K562 (cell line): Measurements from ENCODE around the gene LRRC14B. TPM values are rescaled to one million over a fixed set of nuclear protein-coding genes. Genes with fewer than 3 reads are reported as not detected.

Source experiments
- CCAR2 ChIP-seq: fragments of 200-400 bp; formaldehyde crosslinking; IDR thresholded peaks from 2 replicates; pipeline ENCODE4 v1.6.1; 2017; ENCODE audit warnings: mild to moderate bottlenecking, low read depth, low read length
- CHD1 ChIP-seq: fragments of 200-600 bp; sonication (generic); IDR thresholded peaks from one replicate; pipeline ENCODE4 v1.6.1; 2012; ENCODE audit warnings: mild to moderate bottlenecking, moderate library complexity, low read length, inconsistent platforms
- CHD2 ChIP-seq: IDR thresholded peaks from 2 replicates; pipeline ENCODE4 v1.6.1; 2011; ENCODE audit warnings: low read depth, low read length
- HMG20A ChIP-seq: fragments of 450-650 bp; formaldehyde crosslinking; conservative IDR thresholded peaks from 2 replicates; pipeline ENCODE4 v1.4.0; 2020; ENCODE audit warnings: mild to moderate bottlenecking, mixed read lengths
- MTA1 ChIP-seq: fragments of 450-650 bp; IDR thresholded peaks from 2 replicates; pipeline ENCODE4 v1.6.1; 2017; ENCODE audit warnings: borderline replicate concordance
- RBM25 ChIP-seq: fragments of 200-400 bp; formaldehyde crosslinking; IDR thresholded peaks from 2 replicates; pipeline ENCODE4 v1.6.1; 2018; ENCODE audit warnings: low read length, low read depth, moderate library complexity; ENCODE audit not compliant: severe bottlenecking
- SUPT5H ChIP-seq: fragments of 450-650 bp; IDR thresholded peaks from 2 replicates; pipeline ENCODE4 v1.6.1; 2016
- TEAD4 ChIP-seq, 2 experiments: sonication (generic) in 1 of 2; formaldehyde crosslinking in 1 of 2; IDR thresholded peaks; 2 replicates each; pipeline versions ENCODE4 v1.6.1 to v1.8.0; 2012 to 2022; ENCODE audit warnings: borderline replicate concordance in 1 of 2, inconsistent platforms in 1 of 2, low read length in 1 of 2, mild to moderate bottlenecking in 1 of 2, missing genetic modification reagents in 1 of 2
- YY1 ChIP-seq, 3 experiments: IDR thresholded peaks; 2 replicates each; pipeline ENCODE4 v1.6.1; 2011; ENCODE audit warnings: low read length in 2 of 3, mild to moderate bottlenecking in 2 of 3, moderate library complexity in 2 of 3, borderline replicate concordance in 1 of 3, control low read depth in 1 of 3, low read depth in 1 of 3; ENCODE audit not compliant: insufficient read depth in 3 of 3, insufficient replicate concordance in 2 of 3, control insufficient read depth in 1 of 3, insufficient read length in 1 of 3; ENCODE audit errors: extremely low read depth in 1 of 3
- ZBTB7A ChIP-seq: IDR thresholded peaks from 2 replicates; pipeline ENCODE4 v1.6.1; 2011; ENCODE audit warnings: low read depth, mild to moderate bottlenecking, low read length, moderate library complexity, borderline replicate concordance; ENCODE audit not compliant: control insufficient read depth
- ZNF707 ChIP-seq: fragments of 250-450 bp; sonication (Bioruptor Pico); conservative IDR thresholded peaks from 2 replicates; pipeline ENCODE4 v1.8.0; 2022; ENCODE audit warnings: inconsistent platforms, mild to moderate bottlenecking, moderate library complexity
- polyA plus RNA-seq, 8 experiments: library from polyadenylated mRNA; depleted of rRNA in 4 of 8; stranded (reverse) in 5 of 8; unstranded in 3 of 8; fragments of >200 nt; fragmentation: Nextera tagmentation in 2 of 8; fragmentation: Illumina TruSeq in 1 of 8; extraction: Ambion mirVana in 2 of 8; extraction: Trizol in 1 of 8; gene quantifications; 2 replicates each; pipeline versions ENCODE4 v1.2.1 to v1.2.3, GENCODE V29; 2011 to 2014; ENCODE audit warnings: inconsistent platforms in 1 of 8, missing spikeins in 1 of 8
- total RNA-seq, 7 experiments: library from RNA; depleted of rRNA in 6 of 7; stranded (reverse); fragments of >200 nt in 6 of 7; fragmentation: Illumina TruSeq in 2 of 7; extraction: Trizol in 2 of 7; gene quantifications; 2 replicates each; pipeline versions ENCODE4 v1.2.1 to v1.2.3, GENCODE V29; 2011 to 2021; ENCODE audit warnings: low replicate concordance in 1 of 7
- TF ChIP-seq, protein P1 (sequence below): fragments of 450-650 bp; formaldehyde crosslinking; IDR thresholded peaks from 2 replicates; pipeline ENCODE4 v1.4.0; 2022; ENCODE audit warnings: mild to moderate bottlenecking, moderate library complexity
- TF ChIP-seq, protein P2 (sequence below): fragments of 450-650 bp; IDR thresholded peaks from 2 replicates; pipeline ENCODE4 v1.6.1; 2016; ENCODE audit warnings: borderline replicate concordance
- TF ChIP-seq, protein P3 (sequence below): fragments of 450-650 bp; formaldehyde crosslinking; IDR thresholded peaks from 2 replicates; pipeline ENCODE4 v1.4.0; 2022; ENCODE audit warnings: missing genetic modification characterization

Gene LRRC14B
- total and polyA plus RNA-seq, 9 of the 15 experiments (the other 6 are each of a cell fraction or from before 2014, with no cell fraction given), result not detected

DNA sequence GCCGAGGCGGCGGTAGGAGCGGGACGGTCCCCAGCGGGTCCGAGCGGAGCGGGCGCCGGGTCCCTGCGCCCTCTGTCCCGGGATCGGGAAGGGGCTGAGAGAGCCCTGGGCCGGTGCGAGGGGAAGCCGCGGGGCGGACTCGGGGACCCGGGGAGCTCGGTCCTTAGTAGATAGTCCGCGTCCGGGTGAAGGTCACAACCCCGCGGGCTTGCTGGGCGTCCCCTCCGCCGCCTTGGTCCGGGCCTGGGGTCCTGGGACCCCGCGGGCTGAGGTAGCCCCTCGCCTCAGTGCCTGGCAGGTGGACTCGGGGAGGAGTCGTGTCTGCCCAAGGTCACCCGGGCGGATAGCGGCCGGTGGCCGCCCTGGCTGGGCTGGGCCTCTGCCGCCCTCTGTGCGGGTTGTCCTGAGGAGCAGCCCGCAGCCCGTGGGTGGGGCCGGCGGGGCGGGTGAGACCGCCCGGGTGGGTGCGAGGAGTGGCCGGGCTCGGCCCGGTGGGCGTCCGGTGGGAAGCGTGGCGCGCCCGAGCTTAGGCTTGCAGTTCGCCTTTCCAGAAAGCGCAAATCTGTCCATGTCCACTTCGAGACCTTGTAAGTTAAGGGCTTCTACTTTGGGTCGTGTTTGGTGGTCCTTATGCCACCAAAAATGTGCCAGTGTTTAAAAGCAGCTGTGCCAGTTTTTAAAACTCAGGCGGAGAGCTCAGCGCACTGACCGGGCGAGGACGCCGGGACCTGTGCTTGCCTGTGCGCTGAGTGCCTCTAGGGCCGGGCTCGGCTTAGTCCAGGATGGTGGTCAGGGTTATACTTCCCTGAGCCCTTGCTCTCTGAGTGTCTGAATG, 27.4 kb downstream of the LRRC14B start (continued):
- TF ChIP-seq RBM25, result no peak
- TF ChIP-seq CCAR2, result no peak
- TF ChIP-seq CHD1, result peak; percentile 64
- TF ChIP-seq CHD2, result no peak
- TF ChIP-seq, protein P1, sequence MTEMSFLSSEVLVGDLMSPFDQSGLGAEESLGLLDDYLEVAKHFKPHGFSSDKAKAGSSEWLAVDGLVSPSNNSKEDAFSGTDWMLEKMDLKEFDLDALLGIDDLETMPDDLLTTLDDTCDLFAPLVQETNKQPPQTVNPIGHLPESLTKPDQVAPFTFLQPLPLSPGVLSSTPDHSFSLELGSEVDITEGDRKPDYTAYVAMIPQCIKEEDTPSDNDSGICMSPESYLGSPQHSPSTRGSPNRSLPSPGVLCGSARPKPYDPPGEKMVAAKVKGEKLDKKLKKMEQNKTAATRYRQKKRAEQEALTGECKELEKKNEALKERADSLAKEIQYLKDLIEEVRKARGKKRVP, result no peak
- TF ChIP-seq, protein P2, sequence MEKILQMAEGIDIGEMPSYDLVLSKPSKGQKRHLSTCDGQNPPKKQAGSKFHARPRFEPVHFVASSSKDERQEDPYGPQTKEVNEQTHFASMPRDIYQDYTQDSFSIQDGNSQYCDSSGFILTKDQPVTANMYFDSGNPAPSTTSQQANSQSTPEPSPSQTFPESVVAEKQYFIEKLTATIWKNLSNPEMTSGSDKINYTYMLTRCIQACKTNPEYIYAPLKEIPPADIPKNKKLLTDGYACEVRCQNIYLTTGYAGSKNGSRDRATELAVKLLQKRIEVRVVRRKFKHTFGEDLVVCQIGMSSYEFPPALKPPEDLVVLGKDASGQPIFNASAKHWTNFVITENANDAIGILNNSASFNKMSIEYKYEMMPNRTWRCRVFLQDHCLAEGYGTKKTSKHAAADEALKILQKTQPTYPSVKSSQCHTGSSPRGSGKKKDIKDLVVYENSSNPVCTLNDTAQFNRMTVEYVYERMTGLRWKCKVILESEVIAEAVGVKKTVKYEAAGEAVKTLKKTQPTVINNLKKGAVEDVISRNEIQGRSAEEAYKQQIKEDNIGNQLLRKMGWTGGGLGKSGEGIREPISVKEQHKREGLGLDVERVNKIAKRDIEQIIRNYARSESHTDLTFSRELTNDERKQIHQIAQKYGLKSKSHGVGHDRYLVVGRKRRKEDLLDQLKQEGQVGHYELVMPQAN, result no peak
- no peak for TF ChIP-seq HMG20A
- TF ChIP-seq ZNF707, result no peak
- TF ChIP-seq, protein P3, sequence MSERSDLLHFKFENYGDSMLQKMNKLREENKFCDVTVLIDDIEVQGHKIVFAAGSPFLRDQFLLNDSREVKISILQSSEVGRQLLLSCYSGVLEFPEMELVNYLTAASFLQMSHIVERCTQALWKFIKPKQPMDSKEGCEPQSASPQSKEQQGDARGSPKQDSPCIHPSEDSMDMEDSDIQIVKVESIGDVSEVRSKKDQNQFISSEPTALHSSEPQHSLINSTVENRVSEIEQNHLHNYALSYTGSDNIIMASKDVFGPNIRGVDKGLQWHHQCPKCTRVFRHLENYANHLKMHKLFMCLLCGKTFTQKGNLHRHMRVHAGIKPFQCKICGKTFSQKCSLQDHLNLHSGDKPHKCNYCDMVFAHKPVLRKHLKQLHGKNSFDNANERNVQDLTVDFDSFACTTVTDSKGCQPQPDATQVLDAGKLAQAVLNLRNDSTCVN (CRISPR knock-in tag), result no peak
- TF ChIP-seq TEAD4 (IDR thresholded peaks at IDR 0.05; ENCODE audit: low read length), result no peak
- TF ChIP-seq TEAD4 (CRISPR knock-in tag; IDR thresholded peaks at IDR 0.05; ENCODE audit: borderline replicate concordance), result no peak
- TF ChIP-seq SUPT5H, result no peak
- no peak for TF ChIP-seq MTA1
- TF ChIP-seq ZBTB7A, result peak; percentile 40; the same call in 1 of the 2 replicates
- TF ChIP-seq YY1 (IDR thresholded peaks at IDR 0.05; ENCODE audit: borderline replicate concordance in 1 of 3, control insufficient read depth in 1 of 3, extremely low read depth in 1 of 3, insufficient read depth in 3 of 3, insufficient read length in 1 of 3, insufficient replicate concordance in 2 of 3, low read depth in 1 of 3, low read length in 2 of 3), result peak in 1 of 3 experiments; percentile 7
